GM15510 (cell line): Measurements from ENCODE around the gene USP53.

Experiments
- POLR2A ChIP-seq: IDR thresholded peaks from 3 replicates; pipeline ENCODE4 v1.6.1; 2011; ENCODE audit warnings: borderline replicate concordance; ENCODE audit not compliant: insufficient read length; ENCODE audit errors: extremely low read depth

Gene USP53

DNA sequence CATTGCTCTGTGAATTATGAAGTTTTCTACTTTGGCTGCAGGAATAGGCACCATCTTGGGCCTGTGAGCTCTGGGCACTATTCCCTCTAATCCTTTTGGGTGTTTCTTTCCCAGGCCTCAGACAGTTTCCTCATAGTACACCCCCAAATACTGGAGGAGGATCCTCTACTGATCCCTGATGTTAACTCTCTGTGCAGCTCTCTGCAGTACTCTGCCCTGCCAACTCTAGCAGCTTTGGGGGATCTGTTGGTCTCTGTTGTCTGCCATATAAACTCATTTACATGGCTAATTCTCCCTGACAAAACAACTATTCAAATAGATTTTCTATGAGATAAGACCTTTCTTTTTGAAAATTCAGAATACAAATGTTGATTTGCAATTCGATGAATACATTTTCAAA, 29.9 kb downstream of the USP53 start:
- no peak for TF ChIP-seq POLR2A

GRCh38 chr4:119243868-119244267, 31.4 kb downstream of the USP53 start:
- TF ChIP-seq POLR2A: no peak

GRCh38 chr4:119244344-119244743, 31.8 kb downstream of the USP53 start:
- no peak for TF ChIP-seq POLR2A

DNA sequence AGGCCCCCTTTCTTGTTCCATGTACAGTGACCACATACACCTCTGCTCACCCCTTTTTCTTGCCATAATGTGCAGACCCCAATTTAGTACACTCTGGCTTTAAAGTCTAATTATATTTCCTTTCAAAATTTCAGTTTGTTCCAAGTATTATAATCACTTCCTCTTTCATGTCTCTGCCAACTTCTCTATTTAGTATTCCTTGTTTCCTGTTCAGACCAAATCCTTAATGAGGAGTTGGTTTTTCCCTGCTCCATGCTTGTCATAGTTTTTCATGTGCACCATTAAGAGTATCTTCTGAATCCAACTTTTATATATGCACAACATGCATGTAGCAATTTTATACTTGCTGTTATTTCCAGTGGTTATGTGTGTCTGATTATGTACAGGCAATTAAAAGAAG, 32.3 kb downstream of the USP53 start:
- TF ChIP-seq POLR2A: no peak

- TF ChIP-seq POLR2A: no peak
Measured at GRCh38 chr4:119246177-119246733, 33.7 kb downstream of the USP53 start.

DNA sequence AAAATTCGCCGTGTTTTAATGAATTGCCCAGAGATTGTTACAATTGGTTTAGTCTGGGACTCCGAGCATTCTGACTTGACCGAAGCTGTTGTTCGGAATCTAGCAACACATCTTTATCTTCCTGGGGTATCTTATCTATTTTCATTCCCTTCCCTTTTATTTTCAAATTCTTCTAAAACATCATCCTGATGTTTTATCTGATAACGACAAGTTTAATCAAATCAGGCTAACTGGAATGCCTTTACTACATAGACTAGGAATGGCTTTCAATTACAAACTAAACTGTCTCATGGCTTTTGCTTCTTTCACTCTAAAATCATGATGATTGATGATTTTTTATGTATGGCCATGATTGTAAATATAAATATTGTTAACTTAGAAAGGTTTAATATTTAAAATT, 48.0 kb downstream of the USP53 start:
- no peak for TF ChIP-seq POLR2A

DNA sequence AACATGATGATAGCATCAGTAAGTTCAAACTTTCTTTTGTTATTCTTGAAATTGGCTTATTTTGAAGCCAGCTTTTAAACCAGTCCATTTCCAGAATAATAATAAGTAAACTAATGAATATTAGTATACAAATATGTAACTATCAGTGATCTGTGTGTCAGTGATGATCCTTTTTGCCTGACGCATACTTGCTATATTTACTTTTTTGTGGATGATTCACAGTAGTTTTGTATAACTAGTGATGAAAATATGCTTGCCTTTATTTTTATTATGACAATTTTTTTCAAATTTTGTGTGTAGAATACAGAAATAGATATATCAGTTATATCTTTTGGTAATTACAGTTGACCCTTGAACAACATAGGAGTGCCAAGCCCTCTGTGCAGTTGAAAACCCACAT, 49.5 kb downstream of the USP53 start:
- TF ChIP-seq POLR2A: no peak

GRCh38 chr4:119264743-119265142, 52.2 kb downstream of the USP53 start:
- no peak for TF ChIP-seq POLR2A

DNA sequence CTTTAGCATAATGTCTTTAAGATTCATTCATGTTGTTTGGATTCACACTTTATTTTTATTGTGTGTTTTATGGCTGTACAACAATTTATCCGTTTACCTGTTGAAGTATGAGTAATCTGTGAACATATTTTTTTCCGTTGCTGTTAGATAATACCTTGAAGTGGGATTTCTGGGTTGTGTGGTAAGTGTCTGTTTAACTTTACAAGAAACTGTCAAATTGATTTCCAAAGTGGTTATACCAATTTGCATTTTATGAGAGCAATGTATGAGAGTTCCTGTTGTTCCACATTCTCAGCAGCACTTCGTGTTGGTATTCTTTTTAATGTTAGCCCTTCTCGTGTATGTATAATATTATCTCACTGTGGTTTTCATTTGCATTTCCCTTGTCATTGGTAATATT, 53.6 kb downstream of the USP53 start:
- no peak for TF ChIP-seq POLR2A

DNA sequence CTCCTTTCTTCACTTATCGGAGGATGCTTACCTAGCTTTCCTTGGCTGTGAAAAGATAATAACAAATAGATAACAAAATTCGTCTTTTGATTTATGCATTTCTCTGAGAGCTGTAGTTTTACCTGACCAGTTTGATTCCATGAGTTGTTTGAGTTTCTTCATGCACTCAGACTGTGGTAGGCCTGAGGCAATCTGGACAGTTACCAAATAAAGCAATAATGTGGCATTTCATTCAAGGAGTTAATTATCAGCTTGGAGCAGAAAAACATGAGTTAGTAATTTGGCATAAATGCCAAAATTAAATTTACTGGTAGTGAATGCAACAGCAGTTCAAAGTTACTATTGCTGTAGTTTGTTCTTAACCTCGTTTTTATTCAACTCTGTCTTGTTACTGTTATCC, 56.0 kb downstream of the USP53 start:
- no peak for TF ChIP-seq POLR2A

- no peak for TF ChIP-seq POLR2A
Measured at GRCh38 chr4:119271361-119272085, 59.0 kb downstream of the USP53 start.

GRCh38 chr4:119281393-119281792, 68.9 kb downstream of the USP53 start:
- TF ChIP-seq POLR2A: no peak

GRCh38 chr4:119284876-119285780, 72.6 kb downstream of the USP53 start:
- TF ChIP-seq POLR2A: no peak

- no peak for TF ChIP-seq POLR2A
Measured at GRCh38 chr4:119286377-119287002, 74.0 kb downstream of the USP53 start.

GRCh38 chr4:119289313-119289712, 76.8 kb downstream of the USP53 start:
- no peak for TF ChIP-seq POLR2A
